AML-193 (cell line): ENCODE measurements around the gene SENP1.

ENCODE experiments used
- DNase-seq, 2 experiments: peaks; one replicate each; lab custom pipeline; 2025; lab: John Stamatoyannopoulos, UW

The SENP1 gene

GRCh38 chr12:48000878-48001504 lies 104.9 kb downstream of the SENP1 start:
- no peak for DNase-seq

- DNase-seq = no peak
Observed at GRCh38 chr12:47999816-48000215, 106.1 kb downstream of the SENP1 start.

- DNase-seq = no peak
Observed at GRCh38 chr12:47997321-47997720, 108.6 kb downstream of the SENP1 start.

DNA sequence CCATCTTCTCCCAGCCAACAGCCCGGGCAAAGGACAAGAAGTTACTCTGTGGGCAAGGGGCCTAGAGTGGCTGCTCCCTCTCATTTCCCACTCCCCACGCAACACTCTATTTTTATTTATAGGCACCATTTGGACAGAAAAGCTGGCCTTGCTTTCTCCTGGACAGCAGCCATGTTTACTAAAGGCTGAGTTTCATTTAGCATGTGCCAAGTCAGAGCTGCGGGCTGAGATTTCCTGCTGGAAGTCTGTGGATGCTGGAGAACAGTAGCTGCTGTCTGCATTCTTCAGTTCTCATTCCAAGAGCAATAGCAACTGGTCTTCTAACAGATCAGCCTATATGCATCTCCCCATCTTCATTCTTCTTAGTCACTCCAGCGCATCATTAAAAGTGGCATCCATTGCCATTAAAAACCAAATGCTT lies 109.9 kb downstream of the SENP1 start:
- no peak for DNase-seq

DNA sequence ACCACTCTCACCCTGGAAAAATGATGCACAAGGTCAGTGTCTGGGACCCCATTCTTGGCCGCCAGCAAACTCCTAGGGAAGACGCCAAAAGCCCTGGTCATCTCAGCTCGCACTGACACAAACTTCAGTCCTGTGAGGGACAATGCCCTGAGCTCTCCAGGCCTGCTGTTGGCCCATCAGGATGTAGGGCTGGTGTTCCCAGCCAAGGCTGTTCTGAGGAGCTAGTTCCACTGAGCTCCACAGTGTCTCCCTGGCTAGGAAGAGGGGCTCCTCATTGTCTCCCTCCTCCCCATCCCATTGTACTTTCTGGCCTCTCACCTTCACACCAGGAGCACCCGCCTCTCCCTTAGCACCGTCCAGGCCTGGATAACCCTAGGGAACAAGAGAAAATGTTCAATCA lies 112.4 kb downstream of the SENP1 start:
- DNase-seq = no peak
